Measurements from ENCODE around the gene RBM28. TPM values are rescaled to one million over a fixed set of nuclear protein-coding genes. Genes with fewer than 3 reads are reported as not detected.

The RBM28 gene
- polyA plus RNA-seq, 2 of the 4 experiments (the other 2 are of a cell fraction), result 77.3 to 79.5 TPM

DNA sequence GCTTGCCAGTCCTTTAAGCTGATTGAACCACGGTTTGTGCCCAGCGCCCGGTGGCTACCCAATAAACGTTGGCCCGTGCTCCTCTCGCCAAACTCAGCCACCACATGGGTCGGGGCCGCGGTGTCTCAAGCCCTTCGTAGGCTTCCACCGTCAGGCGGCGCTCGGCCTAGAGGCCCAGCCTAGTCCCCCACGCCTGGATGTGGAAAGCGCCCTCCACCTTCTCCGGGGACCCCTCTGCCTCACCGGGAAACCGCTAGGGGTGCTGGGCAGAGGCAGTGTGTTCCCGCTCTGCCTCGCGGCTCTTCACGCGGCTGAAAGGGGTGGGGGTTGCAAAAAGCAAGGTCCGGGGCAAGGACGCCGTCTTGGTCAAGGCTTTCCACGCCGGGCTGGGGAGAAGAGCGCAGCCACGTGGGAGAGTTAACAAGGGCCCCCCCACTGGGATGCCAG lies 72.9 kb downstream of the RBM28 start:
- H3K4me1 ChIP-seq, result peaks cover 11% of the 10 kb centered on the region
- ATAC-seq (no peak), DNase-seq (ENCODE audit: low read depth in 1 of 2, low spot score in 1 of 2) (no peak), FAIRE-seq (no peak)
- ChIA-PET POLR2A (no interaction called here), CTCF (no interaction called here)
- WGBS (ENCODE audit: missing lambda C conversion rate), result 88% methylated on average over 31 of the region's 31 CpGs
- H3K4me3 ChIP-seq, result no peak overlapping the region
- H3K9me3 ChIP-seq, result no peaks in the 10 kb centered on the region
- TF ChIP-seq JUNB (IDR thresholded peaks at IDR 0.05), result no peak
- TF ChIP-seq, protein P1, sequence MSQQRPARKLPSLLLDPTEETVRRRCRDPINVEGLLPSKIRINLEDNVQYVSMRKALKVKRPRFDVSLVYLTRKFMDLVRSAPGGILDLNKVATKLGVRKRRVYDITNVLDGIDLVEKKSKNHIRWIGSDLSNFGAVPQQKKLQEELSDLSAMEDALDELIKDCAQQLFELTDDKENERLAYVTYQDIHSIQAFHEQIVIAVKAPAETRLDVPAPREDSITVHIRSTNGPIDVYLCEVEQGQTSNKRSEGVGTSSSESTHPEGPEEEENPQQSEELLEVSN (IDR thresholded peaks at IDR 0.05; ENCODE audit: borderline replicate concordance, low read depth), result no peak
- TF ChIP-seq FOXS1 (CRISPR knock-in tag; IDR thresholded peaks at IDR 0.05), result no peak
- no peak overlapping the region for H3K4me2 ChIP-seq
- H3K27ac ChIP-seq, result no peak overlapping the region

DNA sequence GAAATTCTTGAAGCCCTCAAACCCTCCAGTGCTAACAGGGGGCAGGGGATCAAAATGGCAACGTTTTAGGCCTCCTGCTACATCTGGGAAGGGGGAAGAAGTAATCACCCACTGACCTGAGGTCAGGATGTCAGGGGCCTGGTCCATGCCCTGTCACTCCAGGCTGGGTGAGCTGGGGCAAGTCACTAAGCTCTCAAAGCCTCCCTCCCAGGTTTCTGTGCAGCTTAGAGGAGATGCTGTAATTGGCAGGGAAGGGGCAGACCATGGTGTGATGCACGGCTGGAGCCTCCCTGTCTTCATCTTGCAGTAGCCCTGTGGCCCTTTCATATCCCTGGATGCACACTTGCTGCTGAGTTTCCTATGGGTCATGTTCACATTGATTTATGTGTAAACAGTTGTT lies 75.5 kb downstream of the RBM28 start:
- no peak overlapping the region for H3K4me3 ChIP-seq
- H3K4me2 ChIP-seq, result no peak overlapping the region
- H3K27ac ChIP-seq, result no peak overlapping the region
- ATAC-seq, result no peak
- H3K9me3 ChIP-seq, result no peaks in the 10 kb centered on the region
- ChIA-PET POLR2A (no interaction called here), CTCF (no interaction called here)
- 34% methylated on average over 2 of the region's 2 CpGs for WGBS (ENCODE audit: missing lambda C conversion rate)
- TF ChIP-seq, protein P2, sequence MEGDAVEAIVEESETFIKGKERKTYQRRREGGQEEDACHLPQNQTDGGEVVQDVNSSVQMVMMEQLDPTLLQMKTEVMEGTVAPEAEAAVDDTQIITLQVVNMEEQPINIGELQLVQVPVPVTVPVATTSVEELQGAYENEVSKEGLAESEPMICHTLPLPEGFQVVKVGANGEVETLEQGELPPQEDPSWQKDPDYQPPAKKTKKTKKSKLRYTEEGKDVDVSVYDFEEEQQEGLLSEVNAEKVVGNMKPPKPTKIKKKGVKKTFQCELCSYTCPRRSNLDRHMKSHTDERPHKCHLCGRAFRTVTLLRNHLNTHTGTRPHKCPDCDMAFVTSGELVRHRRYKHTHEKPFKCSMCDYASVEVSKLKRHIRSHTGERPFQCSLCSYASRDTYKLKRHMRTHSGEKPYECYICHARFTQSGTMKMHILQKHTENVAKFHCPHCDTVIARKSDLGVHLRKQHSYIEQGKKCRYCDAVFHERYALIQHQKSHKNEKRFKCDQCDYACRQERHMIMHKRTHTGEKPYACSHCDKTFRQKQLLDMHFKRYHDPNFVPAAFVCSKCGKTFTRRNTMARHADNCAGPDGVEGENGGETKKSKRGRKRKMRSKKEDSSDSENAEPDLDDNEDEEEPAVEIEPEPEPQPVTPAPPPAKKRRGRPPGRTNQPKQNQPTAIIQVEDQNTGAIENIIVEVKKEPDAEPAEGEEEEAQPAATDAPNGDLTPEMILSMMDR (IDR thresholded peaks at IDR 0.05), result no peak
- TF ChIP-seq POLR2AphosphoS2 (conservative IDR thresholded peaks at IDR 0.05; ENCODE audit: low read length) (no peak), MAFK (IDR thresholded peaks at IDR 0.05; ENCODE audit: partially characterized antibody) (no peak), POLR2A (IDR thresholded peaks at IDR 0.05; ENCODE audit: low read length) (no peak), ZNF302 (CRISPR knock-in tag; IDR thresholded peaks at IDR 0.05) (no peak), TFCP2L1 (CRISPR knock-in tag; IDR thresholded peaks at IDR 0.05) (no peak), CHD2 (IDR thresholded peaks at IDR 0.05; ENCODE audit: low read length, partially characterized antibody) (no peak), NPAS2 (CRISPR knock-in tag; IDR thresholded peaks at IDR 0.05; ENCODE audit: borderline replicate concordance) (no peak), KDM1A (IDR thresholded peaks at IDR 0.05; ENCODE audit: low read depth) (no peak), RAD21 (conservative IDR thresholded peaks at IDR 0.05 in 1 of 2, IDR thresholded peaks at IDR 0.05 in 1 of 2) (no peak), FOSL2 (IDR thresholded peaks at IDR 0.05) (no peak), FOSL2 (CRISPR knock-in tag; IDR thresholded peaks at IDR 0.05) (no peak), KDM5A (IDR thresholded peaks at IDR 0.05) (no peak), MAZ (IDR thresholded peaks at IDR 0.05; ENCODE audit: borderline replicate concordance, low read depth, low read length) (no peak), RNF2 (IDR thresholded peaks at IDR 0.05; ENCODE audit: borderline replicate concordance, low read depth) (no peak)
- TF ChIP-seq, protein P3, sequence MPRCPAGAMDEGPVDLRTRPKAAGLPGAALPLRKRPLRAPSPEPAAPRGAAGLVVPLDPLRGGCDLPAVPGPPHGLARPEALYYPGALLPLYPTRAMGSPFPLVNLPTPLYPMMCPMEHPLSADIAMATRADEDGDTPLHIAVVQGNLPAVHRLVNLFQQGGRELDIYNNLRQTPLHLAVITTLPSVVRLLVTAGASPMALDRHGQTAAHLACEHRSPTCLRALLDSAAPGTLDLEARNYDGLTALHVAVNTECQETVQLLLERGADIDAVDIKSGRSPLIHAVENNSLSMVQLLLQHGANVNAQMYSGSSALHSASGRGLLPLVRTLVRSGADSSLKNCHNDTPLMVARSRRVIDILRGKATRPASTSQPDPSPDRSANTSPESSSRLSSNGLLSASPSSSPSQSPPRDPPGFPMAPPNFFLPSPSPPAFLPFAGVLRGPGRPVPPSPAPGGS (IDR thresholded peaks at IDR 0.05), result no peak
- TF ChIP-seq, protein P4, sequence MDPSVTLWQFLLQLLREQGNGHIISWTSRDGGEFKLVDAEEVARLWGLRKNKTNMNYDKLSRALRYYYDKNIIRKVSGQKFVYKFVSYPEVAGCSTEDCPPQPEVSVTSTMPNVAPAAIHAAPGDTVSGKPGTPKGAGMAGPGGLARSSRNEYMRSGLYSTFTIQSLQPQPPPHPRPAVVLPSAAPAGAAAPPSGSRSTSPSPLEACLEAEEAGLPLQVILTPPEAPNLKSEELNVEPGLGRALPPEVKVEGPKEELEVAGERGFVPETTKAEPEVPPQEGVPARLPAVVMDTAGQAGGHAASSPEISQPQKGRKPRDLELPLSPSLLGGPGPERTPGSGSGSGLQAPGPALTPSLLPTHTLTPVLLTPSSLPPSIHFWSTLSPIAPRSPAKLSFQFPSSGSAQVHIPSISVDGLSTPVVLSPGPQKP (IDR thresholded peaks at IDR 0.05; ENCODE audit: low read depth, low read length), result no peak
- no peak for FAIRE-seq
- H3K4me1 ChIP-seq, result peaks cover 11% of the 10 kb centered on the region
- no peak for DNase-seq (ENCODE audit: low read depth in 1 of 2, low spot score in 1 of 2)

DNA sequence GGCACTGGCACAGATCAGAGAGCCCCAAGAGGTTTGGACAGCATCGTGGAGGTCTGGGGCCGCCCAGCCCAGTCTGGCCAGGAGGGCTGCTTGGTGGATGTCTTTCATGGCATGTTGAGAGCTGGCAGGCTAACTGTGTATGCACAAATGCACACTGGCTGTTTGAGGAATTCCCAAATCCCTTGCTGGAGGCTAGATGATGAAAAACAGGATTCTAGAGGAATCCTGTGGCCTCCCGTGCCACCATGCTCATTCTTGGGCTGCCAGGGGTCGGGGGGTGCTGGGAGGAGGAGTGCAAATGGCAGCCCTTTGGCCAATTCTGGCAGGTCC lies 76.1 kb downstream of the RBM28 start:
- 95% methylated on average over 4 of the region's 4 CpGs for WGBS (ENCODE audit: missing lambda C conversion rate)
- H3K4me3 ChIP-seq, result no peak overlapping the region
- DNase-seq (ENCODE audit: low read depth in 1 of 2, low spot score in 1 of 2) (no peak), ATAC-seq (no peak), FAIRE-seq (no peak)
- H3K4me1 ChIP-seq, result peaks cover 11% of the 10 kb centered on the region
- CTCF ChIA-PET, result no interaction called here
- POLR2A ChIA-PET, result no interaction called here
- H3K9me3 ChIP-seq, result no peaks in the 10 kb centered on the region
- H3K27ac ChIP-seq, result peak overlapping the region in 1 of 2 experiments; percentile 62; a peak in 3 of 6 replicates
- no peak overlapping the region for H3K4me2 ChIP-seq
- TF ChIP-seq, protein P5, sequence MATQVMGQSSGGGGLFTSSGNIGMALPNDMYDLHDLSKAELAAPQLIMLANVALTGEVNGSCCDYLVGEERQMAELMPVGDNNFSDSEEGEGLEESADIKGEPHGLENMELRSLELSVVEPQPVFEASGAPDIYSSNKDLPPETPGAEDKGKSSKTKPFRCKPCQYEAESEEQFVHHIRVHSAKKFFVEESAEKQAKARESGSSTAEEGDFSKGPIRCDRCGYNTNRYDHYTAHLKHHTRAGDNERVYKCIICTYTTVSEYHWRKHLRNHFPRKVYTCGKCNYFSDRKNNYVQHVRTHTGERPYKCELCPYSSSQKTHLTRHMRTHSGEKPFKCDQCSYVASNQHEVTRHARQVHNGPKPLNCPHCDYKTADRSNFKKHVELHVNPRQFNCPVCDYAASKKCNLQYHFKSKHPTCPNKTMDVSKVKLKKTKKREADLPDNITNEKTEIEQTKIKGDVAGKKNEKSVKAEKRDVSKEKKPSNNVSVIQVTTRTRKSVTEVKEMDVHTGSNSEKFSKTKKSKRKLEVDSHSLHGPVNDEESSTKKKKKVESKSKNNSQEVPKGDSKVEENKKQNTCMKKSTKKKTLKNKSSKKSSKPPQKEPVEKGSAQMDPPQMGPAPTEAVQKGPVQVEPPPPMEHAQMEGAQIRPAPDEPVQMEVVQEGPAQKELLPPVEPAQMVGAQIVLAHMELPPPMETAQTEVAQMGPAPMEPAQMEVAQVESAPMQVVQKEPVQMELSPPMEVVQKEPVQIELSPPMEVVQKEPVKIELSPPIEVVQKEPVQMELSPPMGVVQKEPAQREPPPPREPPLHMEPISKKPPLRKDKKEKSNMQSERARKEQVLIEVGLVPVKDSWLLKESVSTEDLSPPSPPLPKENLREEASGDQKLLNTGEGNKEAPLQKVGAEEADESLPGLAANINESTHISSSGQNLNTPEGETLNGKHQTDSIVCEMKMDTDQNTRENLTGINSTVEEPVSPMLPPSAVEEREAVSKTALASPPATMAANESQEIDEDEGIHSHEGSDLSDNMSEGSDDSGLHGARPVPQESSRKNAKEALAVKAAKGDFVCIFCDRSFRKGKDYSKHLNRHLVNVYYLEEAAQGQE (IDR thresholded peaks at IDR 0.05), result no peak
- no peak for TF ChIP-seq FOSL2 (IDR thresholded peaks at IDR 0.05)
- no peak for TF ChIP-seq FOSL2 (CRISPR knock-in tag; IDR thresholded peaks at IDR 0.05)
- TF ChIP-seq HOXB5 (CRISPR knock-in tag; IDR thresholded peaks at IDR 0.05), result no peak
- TF ChIP-seq FOXS1 (CRISPR knock-in tag; IDR thresholded peaks at IDR 0.05), result no peak
- TF ChIP-seq RARB (CRISPR knock-in tag; IDR thresholded peaks at IDR 0.05), result no peak
- TF ChIP-seq HOXB13 (CRISPR knock-in tag; IDR thresholded peaks at IDR 0.05; ENCODE audit: low read depth), result no peak
- TF ChIP-seq, protein P4 (IDR thresholded peaks at IDR 0.05; ENCODE audit: low read depth, low read length), result no peak
- no peak for TF ChIP-seq TP53 (CRISPR knock-in tag; IDR thresholded peaks at IDR 0.05)
- no peak for TF ChIP-seq EP300 (IDR thresholded peaks at IDR 0.05)
- no peak for TF ChIP-seq POLR2AphosphoS2 (conservative IDR thresholded peaks at IDR 0.05; ENCODE audit: low read length)

Measured in A549 (cell line).